NK-92 (cell line): ENCODE results near the gene PTPRE.

Source experiments
- DNase-seq: peaks from one replicate; lab custom pipeline; 2025; ENCODE audit not compliant: unreplicated experiment; lab: John Stamatoyannopoulos, UW

PTPRE gene

DNA sequence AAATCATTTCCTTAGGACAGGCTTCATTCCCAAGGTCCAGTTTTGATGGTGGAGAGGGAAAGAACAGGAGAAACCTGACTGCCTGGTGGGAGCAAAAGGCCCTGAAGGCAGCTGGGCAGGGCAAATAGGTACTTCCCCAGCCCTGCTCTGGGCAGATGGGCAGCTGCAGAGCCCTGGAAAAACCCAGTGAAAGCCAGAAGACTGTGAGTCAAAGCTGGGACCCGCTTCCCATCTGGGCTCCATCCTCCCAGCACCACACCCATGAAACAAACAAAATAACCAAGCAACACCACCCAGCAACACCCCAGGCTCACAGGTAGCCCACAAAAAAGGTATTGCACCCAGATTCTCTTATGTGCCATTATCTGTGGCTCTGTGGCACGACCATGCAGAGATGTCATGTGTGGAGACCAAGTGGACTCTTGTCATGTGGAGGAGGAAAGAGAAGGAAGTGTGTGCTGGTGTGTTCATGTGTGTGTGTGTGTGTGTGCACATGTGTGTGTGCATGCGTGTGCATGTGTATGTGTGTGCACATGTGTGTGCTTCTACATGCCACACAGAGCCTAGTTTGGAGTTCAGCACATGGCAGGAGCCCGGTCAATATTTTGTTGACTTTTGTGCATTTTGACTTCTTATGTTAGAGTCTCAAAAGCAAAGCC lies 24.0 kb upstream of the PTPRE start:
- no peak for DNase-seq

GRCh38 chr10:127883516-127883915 lies 23.4 kb upstream of the PTPRE start:
- DNase-seq: no peak

- DNase-seq: no peak
Observed at GRCh38 chr10:127884501-127884900, 22.4 kb upstream of the PTPRE start.

- no peak for DNase-seq
Observed at GRCh38 chr10:127886371-127887051, 20.4 kb upstream of the PTPRE start.

- DNase-seq: no peak
Observed at GRCh38 chr10:127887541-127888415, 19.1 kb upstream of the PTPRE start.

- no peak for DNase-seq
Observed at GRCh38 chr10:127888521-127889312, 18.2 kb upstream of the PTPRE start.

- no peak for DNase-seq
Observed at GRCh38 chr10:127889605-127890195, 17.2 kb upstream of the PTPRE start.

- DNase-seq: no peak
Observed at GRCh38 chr10:127890216-127890615, 16.7 kb upstream of the PTPRE start.

DNA sequence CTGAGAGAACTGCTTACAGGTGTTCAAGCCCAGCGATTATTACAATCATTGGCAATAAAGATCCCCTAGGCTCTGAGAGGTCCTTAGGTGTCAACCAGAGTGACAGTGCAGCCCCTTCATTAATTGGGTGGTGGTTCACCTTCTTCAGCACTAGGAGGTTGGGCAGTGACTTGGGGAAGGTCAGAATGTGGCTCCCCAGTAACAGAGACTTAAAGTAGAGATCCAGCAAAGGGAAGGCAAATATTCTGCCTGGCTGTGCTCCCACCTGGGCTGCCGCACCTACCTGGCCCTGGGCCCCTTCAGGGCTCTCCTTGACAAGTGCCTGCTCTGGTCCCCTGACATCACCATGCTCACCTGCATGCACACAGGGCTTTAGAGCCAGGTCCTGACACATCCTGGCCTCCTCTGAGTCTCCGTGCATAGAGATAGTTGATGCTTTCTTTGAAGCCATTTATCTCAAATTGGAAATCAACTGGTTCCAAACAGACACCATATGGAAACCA lies 16.0 kb upstream of the PTPRE start:
- no peak for DNase-seq

DNA sequence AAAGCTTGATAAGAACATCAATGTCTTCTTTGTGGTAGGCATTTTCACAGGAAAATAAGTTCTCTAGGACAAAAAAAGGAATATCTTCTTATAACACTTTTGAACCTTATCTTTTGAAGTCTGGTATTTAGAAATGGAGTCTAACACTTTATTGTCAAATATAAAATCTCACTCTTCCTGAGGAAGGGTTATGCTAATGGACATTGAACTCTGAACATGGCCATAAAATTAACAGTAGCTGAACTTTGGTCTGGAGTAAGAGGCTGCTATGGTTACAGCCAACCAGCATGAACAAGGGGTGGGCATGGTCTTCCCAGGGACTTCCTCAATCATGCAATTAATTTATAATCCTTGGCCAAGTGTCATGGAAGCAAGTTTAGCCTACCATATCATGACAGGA lies 14.2 kb upstream of the PTPRE start, which contains the start of gene CLRN3:
Gene CLRN3 (minus strand): TSS at position 199 of the 400 bp plus-strand sequence. CDS start 157 bp downstream, at position 42.
- DNase-seq: no peak

- DNase-seq: no peak
Observed at GRCh38 chr10:127894146-127894545, 12.8 kb upstream of the PTPRE start.

DNA sequence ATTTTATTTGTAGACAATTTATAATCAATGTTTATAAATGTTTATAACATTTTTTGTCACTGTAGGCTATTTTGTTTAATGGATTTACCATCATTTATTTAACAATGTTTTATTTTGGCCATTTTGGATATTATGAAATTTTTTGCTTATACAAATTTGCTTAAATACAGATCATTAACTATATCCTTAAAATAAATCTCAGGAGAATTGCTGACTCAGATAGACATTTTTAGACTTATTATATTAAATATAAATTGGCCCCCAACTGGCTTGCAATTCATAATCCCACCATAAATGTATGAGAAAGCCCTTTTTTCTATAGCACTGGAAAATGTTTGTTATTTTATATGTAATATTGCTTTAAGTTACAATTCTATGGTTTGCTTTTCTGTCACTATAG lies 10.3 kb upstream of the PTPRE start:
- DNase-seq: no peak

DNA sequence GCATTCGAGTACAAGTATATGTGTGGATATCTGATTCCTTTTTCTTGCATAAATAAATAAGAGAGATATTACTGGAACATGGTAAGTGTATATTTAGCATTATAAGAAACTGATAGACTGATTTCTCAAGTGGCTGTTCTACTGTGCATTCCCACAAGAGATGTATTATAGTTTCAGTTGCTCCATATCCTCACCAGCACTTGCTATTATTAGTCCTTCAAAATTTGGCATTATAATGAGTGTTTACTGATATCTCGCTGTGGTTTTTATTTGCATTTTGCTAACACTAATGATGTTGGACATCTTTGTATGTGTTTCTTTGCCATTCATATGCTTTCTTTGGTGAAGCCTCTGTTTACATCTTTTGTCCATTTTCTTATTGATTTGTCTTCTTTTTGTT lies 9.7 kb upstream of the PTPRE start:
- no peak for DNase-seq

- no peak for DNase-seq
Observed at GRCh38 chr10:127899766-127900387, 7.0 kb upstream of the PTPRE start.

GRCh38 chr10:127903789-127904188 lies 3.1 kb upstream of the PTPRE start:
- no peak for DNase-seq

DNA sequence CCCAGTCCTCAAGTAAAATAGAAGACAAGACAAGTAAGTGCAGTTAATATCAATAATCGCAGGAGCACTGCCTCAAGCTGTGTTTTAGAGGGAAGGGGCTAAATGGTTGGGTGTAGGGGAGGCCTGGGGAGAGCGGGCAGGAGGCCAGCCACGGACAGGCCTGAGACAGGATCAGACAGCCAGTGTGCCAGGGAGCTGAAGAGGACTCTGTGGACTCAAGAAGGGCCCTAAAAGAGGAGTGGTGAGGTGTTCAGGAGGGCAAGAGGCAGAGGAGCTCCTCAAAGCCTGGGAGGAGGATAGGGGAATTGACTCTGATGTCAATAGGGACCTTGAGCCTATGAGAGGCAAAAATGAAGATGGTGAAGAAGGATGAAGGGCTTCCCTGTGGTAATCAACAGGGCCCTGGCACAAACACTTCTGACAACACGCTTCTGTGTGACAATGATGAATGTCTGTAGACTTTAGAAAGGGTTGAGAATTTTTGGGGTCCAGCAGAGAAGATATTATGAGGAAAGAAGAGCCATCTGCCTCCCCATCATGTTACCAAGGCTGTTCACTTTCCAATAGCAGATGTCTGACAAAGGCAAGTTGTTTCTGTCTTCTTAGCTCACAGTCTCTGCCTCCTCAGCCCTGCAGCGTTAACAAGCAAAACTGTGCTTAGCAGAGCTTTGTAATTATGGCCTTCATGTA lies 2.4 kb upstream of the PTPRE start:
- no peak for DNase-seq

GRCh38 chr10:127905001-127905847 lies 1.7 kb upstream of the PTPRE start:
- no peak for DNase-seq

DNA sequence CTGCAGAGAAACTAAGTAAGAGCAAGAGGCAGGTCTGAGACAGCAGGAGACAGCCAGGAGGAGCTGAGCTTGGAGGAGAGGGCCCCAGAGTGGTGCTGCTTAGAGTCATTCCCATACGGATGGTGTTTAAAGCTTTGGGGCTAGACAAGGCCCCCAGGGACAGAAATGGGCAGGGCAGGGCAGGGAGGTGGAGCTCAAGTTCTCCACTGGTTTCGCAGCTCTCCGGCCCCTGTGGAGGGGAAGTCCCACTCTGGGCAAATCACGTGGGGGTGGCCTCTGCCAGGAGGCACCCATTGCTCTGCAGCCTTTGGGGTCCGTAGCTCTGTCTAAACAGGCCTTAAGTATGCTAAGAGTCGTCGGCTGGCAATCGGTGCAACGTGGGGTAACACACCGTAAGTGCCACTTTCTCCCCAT lies 1.0 kb upstream of the PTPRE start:
- DNase-seq: no peak
